ENCODE results near the gene SLC16A3.
"Not testable (repeated sequence)": the region's sequence is repeated elsewhere in the genome, so short reads cannot be mapped to it uniquely, and the experiment has no call there.

SLC16A3 gene

DNA sequence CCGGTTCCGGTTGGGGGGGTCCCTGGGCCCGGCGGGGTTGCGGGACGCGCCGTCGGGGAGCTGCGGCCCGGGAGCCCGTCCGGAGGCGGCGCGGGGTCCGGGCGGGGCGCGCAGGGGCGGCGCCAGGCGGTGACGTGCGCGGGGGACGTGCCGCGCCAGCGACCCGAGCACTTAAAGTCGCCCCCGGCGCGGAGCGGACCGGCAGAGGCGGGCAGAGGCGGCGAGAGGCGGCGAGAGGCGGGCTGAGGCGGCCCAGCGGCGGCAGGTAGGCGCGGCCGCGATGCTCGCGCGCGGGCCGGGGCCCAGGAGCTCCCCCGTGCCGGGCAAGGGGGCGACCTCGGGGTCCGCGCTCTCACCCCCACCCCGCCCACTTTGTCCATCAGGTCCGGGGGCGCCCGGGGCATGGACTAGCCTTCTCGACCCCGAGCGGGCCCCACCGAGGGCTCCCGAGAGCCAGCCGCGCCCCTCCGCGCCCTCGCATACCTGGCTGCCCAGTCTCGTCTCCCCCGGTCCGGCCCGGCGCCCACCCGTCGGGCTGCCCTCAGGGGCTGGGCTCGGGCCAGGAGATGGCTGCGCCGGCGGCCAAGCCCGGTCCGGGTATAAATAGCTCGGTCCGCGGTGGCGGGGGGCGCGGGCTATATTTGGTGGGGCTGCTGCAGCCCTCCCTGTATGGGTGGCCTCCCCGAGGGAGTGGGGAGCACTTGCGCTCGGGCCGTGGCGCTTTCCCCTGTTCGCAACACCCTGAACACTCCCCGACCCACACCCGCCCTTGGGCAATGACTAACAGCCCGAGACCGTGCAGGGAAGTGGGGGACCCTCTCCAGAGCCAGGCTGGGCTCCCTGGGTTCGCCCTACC is at the start of gene SLC16A3:
TSS of gene SLC16A3 (plus strand) at position 201 of the 856 bp plus-strand sequence. CDS start 6,967 bp downstream, outside the sequence.
- DNase-seq, result no peak

DNA sequence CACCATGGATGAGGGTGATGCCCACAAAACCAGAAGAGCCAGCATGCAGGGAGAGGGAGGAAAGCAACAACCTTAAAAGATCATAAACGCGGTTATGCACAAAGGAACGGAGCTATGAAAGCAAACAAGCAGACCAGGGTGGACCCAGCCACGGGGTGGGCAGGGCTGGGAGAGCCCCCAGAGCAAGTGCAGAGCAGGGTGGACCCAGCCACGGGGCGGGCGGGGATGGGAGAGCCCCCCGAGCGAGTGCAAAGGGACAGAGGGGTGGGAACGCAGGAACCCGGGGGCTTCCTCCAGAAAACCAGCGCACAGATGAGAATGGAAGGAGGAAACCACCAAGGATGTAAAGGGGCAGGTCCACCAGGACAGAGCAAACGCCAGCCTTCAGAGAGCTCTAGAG is 49.4 kb upstream of the SLC16A3 start:
- DNase-seq, result no peak

DNA sequence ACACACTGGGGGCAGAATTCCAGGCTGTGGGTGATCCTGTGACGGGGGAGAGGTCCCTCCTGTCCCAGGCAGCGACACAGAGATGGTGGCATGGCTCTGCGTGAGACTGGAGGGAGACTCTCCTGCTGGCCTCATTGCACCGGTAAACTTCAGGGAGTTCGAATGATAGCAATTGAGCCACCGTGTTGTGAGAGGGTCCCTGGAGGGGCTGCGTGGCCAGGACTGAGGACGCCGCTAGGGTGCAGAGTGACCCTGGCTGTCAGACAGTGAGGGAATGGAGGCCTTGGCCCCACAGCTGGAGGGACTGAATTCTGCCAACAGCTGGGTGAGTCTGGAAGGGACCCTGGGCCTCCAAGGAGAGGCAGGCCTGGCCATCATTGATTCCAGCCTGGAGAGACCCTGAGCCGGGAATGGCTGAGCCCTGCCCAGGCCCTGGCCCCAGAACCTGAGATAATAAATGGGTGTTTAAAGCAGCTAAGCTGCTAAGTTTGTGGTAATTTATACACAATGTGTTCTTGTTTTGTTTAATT is 48.8 kb upstream of the SLC16A3 start:
- DNase-seq, result no peak

DNA sequence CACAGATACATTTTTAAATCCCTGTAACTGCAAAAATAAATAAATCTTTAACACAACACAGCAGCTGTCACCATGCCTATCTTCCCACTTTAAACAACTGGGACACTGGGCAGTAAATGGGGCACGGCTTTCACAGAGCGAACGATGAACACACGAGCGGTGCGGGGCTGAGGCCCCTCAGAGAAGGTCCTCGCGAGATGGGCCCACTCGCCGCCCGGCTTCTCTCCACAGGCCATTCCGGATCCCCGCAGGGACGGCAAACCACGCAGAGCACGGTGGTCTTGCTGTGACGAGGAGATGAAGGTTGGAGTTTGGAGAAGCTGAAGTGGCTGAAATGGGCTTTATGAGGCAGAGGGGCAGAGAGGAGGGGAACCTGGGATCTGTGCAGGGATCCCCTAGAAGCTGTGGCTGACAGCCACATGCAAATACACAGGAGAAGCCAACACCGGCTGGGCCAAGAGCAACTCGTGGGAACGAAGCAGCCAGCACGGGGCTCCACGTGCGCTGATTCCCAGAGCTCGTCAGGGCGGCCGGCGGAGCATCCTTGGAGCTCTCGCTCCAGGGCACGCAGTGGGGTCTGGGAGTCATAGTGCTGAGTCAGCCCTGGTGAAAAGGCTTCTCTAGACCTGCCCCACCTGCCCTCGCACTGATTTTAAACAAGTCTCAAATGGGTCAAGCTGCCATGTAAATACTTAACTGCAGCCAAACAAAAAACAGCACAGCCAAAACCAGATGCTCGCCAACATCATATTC is 47.9 kb upstream of the SLC16A3 start:
- DNase-seq, result no peak

DNA sequence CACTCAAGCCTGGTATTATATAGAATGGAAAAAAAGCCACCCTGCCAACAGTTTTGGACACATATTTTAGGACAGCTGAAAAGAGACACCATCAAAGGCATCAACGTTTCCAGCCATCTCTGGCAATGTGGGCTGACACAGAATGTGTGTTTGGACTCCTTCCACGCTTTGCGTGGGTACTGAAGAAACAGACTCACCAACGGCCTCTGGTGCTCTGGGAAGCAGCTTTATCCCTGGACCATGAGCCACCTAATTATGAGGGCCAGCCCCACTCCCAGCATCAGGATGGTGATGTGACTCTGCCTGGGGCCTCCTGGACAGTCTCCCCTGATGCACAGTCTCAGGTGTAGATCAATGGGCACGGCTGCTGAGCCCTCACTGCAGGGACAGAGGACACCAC is 44.1 kb upstream of the SLC16A3 start:
- DNase-seq, result no peak

DNA sequence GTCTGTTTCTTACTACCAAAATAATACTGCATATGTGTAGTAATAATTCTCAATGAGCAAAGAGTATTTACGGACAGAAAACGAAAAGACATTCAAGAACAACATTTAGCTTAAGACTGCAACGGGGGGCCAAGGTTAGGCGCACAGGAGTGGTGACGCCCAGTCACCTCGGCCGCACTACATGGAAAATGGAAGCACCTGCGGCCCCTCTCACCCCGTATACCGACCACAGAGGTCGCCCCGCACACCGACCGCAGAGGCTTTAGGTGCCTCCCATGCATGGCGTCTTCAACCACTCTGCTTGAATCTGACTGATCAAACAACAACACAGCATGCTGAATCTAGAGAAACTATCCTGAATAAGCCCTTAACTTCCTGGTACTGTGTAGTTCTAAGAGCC is 42.6 kb upstream of the SLC16A3 start:
- no peak for DNase-seq

DNA sequence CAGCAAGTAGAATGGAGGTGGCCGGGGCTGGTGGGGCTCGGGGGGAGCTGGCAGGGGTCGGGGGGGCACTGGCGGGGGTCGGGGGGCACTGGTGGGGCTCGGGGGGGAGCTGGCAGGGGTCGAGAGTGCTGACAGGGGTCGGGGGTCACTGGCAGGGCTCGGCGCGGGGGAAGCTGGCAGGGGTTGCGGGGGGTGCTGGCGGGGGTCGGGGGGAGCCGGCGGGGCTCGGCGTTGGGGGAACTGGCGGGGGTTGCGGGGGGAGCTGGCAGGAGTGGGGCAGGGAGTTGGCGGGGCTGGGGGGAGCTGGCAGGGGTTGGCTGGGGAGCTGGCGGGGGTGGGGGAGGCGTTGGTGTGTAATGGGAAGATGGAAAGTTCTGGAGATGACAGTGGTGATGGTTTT is 41.3 kb upstream of the SLC16A3 start:
- DNase-seq, result no peak

DNA sequence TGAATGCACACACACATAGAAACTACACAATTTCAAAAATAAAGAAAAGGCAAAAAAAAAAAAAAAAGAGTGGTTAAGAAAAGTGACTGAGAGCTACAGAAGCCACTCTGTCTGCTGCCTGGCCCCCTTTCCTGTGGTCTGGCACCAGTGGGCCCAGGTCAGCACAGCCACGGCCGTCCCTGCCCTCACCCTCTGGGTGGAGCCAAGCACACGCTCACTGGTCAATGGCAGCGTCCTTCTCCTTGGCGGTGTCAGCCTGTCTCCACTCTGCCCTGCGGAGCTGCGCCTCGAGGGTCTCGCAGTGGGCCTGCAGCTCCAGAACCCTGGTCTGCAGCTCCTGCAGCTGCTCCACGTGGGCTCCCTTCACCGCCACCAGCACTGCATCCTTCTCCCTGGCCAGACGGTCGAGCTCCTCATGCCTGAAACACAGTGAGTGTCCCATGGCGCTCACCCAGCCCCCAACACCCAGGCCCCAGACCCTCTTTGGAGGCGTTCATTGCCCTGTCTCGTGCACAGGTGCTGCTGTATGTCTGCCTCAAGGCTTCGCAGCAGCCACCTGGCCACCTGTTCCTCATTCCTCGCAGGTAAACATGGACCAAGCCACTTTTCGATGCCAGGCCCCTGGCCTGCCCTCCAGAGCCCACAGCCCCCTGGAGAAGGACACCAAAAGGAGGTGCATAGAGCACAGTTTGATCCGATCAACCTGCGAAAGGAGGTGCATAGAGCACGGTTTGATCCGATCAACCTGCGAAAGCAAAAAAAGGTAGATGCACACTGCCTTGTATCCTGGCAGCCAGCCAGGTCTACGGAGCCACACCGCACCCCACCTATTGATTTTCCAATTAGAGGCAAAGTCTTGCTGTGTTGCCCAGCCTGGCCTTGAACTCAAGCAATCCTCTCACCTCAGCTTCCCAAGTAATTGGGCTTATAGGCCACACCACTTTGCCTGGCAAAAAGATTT is 40.6 kb upstream of the SLC16A3 start:
- DNase-seq, result no peak

DNA sequence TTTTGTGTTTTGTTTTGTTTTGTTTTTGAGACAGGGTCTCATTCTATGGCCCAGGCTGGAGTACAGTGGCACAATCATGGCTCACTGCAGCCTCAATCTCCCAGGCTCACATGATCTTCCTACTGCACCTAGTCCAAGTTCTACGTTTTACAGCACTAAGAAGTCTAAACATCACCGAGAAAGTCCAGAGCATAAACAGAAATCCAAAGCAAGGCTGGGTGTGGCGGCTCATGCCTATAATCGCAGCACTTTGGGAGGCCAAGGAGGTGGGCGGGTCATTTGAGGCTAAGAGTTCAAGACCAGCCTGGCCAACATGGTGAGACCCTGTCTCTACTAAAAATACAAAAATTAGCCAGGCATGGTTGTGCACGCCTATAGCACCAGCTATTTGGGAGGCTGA is 35.8 kb upstream of the SLC16A3 start:
- not testable (repeated sequence) for DNase-seq

DNA sequence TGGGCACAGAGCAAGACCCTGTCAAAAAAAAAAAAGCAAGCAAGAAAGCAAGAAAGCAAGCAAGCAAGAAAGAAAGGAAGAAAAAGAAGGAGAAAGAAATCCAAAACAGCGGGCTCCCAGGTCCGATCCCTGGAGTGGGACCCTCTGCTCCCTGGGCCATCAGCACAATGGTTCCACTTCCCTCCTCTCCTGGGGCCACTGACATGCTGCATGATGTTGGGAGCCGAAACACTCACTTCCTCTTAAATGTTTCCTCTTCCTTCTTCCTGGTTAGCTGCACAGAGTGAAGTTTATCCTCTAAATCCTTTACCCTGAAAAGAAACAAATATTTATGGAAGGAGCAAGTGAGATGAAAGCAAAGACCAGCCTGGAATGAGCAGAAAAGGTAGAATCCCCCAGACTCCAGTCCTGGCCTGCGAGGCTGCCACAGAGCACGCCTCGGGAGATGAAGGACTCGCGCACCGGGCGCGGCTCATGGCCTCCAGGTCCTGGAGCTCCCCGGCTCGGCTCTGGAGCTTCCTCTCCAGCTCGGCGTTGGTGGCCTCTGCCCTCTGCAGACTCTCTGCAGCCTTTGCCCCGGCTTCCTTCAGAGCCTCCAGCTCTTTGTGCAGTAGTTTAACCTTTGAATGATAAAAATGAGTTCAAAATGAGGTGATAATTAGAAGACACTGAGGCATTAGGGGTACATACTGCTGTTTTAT is 35.2 kb upstream of the SLC16A3 start:
- DNase-seq, result no peak

DNA sequence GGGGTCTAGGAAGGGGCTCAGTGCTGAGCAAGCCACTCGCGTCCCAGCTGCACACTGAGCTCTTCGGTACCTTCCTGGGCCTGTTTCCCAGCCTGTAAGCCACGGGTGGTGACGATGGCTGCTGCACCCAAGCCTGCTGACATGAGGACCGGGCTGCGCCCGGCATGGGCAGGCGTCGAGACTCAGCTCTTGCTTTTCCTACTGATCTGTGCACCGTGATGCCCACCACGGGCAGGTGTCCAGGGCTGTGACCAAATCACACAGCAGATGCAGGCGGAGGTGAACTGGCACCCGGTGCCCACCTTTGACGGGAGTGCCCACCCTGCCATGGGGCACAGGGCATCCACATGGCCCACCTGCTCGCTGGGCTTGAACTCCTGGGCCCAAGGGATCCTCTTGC is 34.1 kb upstream of the SLC16A3 start:
- no peak for DNase-seq

DNA sequence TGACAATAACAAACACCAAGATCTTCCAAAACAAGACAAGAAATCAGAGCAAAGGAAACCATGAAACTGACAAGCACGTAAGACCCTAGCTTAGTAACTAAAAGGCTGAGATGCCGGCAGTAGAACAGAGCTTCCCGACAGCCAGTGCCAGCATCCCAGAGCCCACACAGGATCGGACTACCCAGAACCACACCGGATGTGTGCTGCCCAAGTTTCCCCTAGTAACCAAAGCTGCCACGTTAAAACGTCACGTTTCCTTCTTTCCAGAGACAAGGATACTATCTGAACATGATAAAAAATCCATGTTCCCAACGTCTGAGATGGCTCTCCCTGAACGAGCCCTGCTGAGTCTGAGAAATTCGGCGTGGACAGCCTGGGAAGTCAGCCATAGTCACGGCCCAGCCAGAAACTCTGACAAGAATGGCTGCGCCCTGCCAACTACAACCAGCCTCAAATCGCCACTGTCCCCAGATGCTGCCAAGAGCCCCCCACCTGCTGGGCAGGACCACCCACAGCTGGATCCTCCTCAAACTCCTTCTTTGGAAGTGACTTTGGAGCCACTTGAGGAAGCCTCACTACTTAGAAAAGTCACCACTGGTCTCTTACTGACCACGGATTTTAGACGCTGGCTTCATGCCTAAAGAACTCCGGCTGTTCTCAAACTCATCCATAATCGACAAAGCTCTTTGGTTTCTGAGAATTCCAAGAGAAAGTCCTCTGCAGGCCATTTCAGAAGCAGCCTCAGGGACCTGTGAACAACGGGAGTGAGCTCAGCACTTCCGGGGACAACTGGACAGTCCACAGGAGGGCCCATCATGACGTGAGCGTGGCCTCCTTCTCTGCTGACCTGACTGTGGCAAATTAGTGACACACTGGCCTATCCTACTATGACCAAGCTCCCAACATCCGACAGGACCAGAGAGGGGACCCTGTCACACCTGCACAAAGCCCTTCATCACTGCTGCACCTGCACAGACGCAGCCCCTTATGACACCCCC is 32.9 kb upstream of the SLC16A3 start:
- DNase-seq, result no peak

DNA sequence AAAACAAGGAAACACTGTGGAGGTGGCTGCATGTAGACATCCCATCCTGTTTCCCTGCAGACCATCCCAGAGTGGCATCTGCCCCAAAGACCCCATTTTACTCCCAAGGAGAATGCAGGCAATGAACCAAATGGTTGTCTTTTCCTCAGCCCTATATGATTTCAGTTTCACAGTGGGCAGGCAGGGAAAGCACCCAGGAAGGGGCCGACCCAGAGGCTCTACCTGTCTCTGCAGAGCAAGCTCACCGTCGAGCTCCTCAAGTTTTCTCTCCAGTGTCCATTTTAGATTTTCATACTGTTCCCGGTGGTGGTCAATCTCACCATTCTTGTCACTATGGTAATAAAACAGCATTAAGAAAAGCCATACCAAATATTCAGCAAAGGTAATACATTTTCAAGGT is 30.8 kb upstream of the SLC16A3 start:
- DNase-seq, result no peak

DNA sequence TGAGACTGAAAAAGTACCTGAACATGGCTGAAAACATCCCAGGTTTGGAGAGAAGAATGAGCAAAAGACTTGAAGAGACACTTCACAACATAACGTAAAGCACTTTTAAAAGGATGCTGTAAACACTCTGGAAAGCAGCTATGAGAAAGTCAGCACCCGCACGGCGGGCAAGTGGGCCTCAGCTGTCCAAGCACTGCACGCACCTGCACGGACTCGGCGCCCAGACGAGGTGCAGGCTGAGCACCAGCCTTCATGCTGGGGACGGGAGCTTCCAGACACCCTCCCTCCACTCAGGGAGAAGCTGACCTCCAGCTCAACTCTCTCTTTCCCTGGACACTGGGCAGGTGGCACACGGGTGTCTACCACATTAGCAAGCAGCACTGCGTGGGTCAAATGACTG is 29.3 kb upstream of the SLC16A3 start:
- no peak for DNase-seq

DNA sequence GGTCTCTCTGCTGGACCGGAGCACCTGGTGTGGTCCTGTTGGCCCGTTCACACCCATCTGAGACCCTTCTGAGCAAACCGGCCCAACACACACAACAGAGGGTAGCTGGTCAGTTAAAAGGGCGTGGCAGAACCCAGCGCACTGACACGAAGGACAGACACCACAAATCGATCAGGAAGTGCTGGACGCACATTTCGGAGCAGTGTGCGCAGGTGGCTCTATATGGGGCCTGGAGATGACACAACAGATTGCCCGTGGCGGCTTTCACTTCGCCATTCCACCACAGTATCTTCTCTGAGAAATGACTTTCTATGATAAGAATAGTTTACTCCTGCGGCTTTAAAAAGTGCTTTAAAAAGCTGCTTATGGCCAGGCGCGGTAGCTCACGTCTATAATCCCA is 28.7 kb upstream of the SLC16A3 start:
- DNase-seq, result no peak

DNA sequence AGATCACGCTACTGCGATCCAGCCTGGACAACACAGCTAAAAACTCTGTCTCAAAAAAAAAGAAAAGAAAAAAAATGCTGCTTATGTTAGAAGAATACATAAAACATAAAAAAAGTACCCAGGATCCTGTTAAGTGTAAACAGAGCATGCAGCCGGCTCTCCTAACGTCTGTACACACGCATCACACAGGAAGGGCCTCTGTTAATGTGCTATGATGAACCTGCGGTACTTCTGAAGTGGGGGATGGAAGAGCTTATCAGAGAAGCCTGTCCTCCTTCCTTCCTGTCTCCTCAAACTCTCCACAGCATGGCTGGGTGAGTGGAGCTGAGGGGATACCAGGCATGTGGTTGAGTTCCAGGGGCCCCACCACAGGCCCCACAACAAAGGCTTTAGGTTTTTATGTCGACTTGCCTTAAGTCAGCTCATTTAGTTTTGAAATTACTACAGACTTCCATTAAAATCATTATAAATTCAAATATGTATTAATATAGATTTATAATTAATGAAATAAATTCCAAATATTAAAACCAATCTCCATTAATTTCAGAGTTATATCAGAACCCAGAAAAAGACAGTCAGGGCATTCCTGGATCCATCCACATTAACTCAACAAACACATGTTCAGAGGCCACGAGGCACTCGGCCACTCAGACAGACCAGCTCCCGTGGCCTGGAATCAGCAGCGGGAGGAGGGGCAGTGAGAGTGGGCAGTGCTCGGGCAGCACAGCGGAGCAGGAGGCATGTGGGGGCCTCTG is 27.9 kb upstream of the SLC16A3 start:
- DNase-seq, result no peak

DNA sequence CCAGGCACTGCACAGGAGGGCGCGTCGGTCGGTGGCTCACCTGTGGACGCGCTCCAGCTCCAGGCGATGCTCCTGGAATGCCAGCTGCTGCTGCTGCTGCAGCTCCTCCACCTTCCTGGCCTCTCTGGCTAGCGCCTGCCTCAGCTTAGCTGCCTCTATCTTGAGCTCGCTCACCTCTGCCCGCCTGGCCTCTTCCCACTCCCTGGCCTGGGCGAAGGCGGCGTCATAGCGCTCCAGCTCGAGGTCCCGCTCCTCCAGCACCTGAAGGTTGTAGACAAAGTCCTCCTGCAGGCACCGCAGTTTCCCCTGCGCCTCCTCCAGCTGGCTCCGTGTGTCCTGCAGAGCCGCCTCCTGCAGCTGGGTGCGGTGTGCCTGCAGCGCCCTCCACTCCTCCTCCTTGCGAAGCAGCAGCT is 27.3 kb upstream of the SLC16A3 start:
- no peak for DNase-seq

DNA sequence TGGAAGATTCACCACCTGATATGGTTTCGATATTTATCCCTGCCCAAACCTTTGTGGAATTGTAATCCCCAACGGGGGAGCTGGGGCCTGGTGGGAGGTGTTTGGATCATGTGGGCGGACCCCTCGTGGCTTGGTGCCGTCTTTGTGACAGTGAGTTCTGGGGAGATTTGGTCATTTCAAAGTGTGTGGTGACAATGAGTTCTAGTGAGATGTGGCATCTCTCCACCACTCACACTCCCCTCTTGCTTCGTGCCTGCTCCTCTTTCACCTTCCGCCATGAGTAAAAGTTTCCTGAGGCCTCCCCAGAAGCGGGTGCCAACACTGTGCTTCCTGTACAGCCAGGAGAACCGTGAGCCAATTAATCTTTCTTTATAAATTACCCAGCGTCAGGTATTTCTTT is 25.9 kb upstream of the SLC16A3 start:
- DNase-seq, result no peak

DNA sequence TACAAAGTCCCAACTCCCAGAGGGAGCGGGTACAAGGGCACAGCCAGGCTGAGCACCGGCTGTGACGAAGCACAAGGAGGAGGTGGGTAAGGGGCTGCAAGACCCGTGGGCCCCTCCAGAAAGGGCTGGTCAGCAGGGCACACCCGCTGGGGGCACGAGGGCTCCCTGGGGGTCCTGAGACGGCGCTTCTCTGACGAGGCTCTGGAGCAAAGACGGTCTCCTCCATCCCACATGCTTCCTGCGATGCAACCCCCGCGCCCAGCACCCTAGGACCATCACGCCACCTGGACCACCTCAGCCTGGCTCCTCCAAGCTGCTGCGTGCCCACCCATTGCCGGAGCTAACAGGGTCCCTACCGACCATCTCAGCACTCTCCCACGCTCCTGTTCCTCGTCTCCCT is 24.9 kb upstream of the SLC16A3 start:
- DNase-seq, result no peak
